ENCODE data around the gene GULP1.

The GULP1 gene

DNA sequence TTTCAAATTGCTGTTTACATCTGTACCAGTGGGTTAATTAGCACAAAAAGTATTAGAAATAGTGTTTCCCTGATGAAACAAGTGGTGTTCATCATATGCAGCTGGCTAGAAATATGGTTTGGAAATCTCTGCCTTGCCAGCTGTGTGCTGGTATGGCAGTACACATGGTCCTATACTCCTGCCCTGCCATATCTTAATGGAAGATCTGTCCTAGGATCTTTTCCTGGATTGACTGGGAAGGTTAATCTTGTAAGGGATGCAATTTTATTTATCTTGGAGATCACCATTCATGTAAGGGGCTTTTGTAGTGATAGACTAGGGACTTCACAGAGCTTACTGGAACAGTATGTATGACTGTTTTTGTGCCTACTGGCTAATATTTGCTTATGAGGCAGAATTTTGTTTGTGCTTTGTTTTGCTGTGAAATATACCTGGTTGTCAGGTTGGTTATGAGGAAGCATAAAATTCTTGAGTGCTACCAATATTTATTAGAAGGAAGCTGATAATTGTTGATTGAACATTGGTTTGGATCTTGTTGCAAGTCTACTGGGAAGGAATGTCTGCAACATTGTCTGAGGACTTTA lies 73.5 kb downstream of the GULP1 start:
- DNase-seq (ENCODE audit: extremely low read depth in 1 of 2, low read depth in 1 of 2), result no peak

DNA sequence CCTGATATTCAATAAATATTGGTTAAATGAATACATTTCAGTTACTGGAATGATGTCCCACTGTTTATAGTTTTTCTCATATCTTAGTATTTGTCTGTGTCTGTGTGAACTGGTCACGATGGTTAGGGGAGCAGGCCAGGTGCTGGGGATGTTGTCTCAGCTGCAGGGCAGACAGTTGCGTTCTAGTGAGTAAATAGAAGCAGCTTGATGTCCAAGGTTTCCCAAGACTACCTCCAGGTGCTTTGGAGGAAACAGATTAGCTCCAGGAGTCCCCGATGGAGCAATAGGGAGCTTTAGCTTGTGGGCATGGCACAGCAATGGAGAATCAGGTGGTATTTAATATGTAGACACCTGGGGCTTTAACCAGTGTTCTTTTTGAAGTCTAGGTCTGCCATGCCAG lies 75.5 kb downstream of the GULP1 start:
- DNase-seq (ENCODE audit: extremely low read depth in 1 of 2, low read depth in 1 of 2), result no peak

DNA sequence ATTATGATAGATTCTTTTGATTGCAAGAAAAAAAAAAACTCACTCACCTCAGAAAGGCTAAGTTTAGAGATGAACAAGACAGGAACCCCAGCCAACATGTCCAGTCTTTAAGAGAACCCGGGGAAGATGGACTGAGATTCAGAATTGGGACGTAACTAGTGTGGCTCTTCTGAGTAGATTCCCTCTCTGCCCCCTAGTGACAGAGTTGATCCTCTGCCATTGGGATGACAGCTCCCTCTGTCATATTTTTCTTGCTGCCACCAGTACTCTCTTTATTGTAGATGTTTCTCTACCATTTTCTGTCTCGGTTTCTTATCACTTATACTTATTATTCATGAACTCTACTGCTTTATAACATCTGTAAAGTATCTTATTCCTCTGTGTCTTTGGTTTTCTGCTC lies 77.7 kb downstream of the GULP1 start:
- DNase-seq (ENCODE audit: extremely low read depth in 1 of 2, low read depth in 1 of 2), result no peak

DNA sequence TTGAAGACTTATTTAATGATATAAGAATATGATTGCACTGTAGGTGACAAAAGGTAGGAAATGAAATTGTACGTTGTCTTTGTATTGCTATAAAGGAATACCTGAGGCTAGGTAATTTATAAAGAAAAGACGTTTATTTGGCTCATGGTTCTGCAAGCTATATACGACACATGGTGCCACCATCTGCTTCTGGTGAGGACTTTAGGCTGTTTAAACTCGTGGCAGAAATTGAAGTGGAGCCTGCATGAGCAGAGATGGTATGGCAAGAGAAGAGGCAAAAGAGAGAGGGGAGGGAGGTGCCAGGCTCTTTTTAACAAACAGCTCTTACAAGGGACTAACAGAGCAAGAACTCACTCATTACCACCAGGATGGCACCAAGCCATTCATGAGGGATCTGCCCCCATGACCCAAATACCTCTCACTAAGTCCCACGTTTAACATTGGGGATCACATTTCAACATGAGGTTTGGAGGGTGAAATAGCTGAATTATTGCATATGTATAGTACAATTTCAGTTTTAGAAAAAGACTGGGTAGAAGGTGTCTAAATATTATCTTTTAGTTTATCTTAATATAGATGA lies 86.8 kb downstream of the GULP1 start:
- DNase-seq (ENCODE audit: extremely low read depth in 1 of 2, low read depth in 1 of 2), result no peak

DNA sequence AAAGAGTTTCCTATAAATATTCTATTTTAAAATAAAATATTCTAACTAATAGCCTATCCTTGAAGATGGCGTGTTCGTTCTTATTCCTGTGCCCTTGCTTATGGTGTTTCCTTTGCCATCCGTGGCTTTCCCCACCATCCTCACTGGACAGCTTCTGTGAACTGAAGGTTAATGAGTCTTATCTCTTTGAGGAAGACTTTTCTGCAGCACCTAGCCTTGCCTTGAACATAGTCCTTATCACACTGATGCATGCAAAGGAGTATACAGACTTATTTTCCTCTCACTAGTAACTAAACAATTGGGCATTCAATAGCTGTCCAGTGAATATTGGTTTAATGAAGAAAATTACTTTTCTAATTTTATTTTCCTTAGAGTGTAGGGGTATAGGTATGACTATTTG lies 88.1 kb downstream of the GULP1 start:
- no peak for DNase-seq (ENCODE audit: extremely low read depth in 1 of 2, low read depth in 1 of 2)

DNA sequence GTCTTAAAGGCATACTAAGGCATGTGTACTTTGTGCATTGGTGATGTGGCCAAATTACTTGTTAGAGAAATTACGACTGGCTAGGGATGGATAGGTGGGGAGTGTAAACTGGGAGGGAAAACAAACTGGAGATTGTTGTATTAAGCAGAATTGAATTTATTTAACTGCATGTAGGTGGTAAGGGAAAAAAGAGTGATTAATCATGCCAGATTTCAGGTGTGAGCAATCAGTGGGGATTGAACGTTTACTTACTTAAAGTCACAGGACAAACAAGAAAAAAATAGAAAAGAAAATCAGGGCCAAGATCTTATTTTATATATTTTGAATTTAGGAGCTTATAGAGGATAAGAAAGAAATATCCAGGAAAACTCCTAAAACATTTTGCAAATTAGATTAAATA lies 88.6 kb downstream of the GULP1 start:
- DNase-seq (ENCODE audit: extremely low read depth in 1 of 2, low read depth in 1 of 2), result no peak

DNA sequence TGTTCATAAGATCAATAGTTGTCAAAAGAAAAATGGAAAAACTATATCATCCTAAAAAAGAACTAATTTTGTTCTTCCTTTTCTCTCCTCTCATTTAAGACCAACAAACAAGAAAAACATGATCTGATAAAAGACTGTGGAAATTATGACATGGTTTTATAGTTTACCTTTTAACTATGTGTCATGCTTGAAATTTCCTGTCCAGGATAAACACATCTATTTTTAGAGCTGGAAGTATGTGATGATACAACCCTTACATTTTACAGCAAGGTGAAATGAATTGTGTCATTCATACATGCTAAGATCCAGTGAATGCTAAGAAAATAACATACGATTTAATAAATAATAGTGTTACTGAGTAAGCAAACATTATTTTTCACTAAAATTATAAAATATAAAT lies 89.9 kb downstream of the GULP1 start:
- no peak for DNase-seq (ENCODE audit: extremely low read depth in 1 of 2, low read depth in 1 of 2)

DNA sequence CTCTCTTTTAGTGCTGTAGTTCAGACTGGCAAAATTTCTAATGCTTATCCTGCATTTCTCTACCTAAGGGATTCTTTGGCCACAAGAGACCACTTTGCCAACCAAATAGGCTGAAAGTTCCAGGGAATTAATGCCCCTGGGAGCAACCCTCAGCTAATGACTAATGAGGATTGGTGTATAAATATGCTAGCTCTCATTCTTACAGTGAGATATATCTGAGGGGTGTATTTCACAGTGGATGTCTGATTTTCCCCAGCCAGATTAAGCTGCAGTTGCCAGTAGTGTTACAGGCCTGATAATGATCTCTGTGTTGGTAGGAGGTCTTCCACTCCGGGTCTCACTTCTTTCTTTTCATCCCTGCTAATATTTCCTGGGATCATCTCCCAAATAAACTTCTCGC lies 90.4 kb downstream of the GULP1 start:
- DNase-seq (ENCODE audit: extremely low read depth in 1 of 2, low read depth in 1 of 2), result no peak

DNA sequence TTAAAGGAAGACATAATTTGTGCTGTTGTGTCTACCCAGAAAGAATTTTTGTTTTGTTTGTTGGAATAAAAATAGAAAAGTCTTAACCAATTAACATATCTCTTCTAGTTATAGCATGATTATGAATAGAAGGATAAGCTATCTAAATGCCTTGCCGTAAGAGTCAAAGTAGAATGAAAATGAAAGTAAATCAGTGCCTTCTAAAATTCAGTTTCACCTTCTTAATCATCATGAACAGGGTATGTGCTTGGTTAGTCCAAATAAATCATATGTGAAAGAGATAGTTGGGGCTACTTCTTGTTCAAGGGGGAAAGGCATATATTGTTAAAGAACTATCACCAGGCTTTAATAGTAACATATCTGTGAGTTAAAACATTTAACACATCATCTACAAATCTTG lies 91.5 kb downstream of the GULP1 start:
- no peak for DNase-seq (ENCODE audit: extremely low read depth in 1 of 2, low read depth in 1 of 2)

DNA sequence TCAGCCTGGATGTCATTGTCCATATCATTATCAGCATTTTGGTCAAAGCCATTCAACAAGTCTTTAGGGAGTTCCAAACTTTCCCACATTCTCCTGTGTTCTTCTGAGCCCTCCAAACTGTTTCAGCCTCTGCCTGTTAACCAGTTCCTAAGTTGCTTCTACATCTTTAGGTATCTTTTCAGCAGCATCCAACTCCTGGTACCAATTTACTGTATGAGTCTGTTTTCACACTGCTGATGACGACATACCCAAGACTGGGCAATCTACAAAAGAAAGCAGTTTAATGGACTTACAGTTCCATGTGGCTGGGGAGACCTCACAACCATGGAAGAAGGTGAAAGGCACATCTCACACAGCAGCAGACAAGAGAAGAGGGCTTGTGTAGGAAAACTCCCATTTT lies 94.2 kb downstream of the GULP1 start:
- DNase-seq (ENCODE audit: extremely low read depth in 1 of 2, low read depth in 1 of 2), result no peak

DNA sequence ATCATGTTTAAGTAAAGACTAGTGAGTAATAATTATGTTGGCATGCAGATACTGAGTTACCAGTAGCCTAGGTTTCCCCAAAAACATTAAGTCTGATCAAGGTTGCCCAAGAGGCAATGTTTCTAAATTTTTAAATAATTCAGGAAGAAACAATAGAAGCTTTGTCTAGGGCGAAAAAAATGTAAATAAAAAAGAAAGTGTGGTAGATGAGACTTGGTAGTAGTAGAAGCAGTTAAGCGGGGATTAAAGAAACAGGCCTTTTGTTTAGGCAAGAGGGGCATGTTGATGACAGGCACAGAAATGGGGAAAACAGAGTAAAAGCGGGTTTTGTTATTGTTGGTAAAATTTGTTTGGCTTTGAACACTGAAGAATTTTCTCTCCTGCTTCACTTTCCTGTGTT lies 97.2 kb downstream of the GULP1 start:
- no peak for DNase-seq (ENCODE audit: extremely low read depth in 1 of 2, low read depth in 1 of 2)

DNA sequence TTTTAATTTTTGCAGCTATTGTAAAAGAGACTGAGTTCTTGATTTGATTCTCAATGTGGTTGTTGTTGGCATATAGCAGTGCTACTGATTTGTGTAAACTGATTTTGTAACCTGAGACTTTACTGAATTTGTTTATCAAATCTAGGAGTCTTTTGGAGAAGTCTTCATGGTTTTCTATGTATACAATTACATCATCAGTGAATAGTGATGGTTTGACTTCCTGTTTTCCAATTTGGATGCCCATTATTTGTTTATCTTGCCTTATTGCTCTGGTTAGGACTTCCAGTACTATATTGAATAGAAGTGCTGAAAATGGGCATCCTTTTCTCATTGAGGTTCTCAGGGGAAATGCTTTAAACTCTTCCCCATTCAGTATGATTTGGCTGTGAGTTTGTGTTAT lies 99.7 kb downstream of the GULP1 start:
- DNase-seq (ENCODE audit: extremely low read depth in 1 of 2, low read depth in 1 of 2), result no peak

DNA sequence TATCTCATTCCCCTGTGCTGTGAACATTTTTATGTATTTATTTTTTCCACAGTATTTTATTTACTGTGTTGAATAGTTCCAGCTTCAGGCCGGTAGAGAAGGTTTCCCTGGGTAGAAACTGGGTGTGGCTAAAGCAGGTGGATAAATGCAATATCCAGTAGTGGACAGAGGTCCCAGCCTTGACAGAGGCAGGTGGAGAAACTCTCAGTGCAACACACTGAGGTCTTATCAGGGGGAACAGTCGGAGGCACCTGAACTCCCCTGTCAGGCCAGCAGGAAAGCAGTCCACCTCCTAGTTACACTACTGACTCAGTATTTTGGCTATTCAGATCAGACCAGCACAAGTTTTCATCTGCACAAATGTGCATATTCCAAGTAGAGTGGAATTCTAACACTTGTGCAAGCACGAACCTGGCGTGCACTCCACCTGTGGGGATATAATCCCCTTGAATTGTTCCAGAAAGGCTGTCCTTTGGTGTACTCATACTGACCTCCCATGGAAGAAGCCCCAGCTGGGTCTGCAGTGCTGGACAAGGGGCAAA lies 103.3 kb downstream of the GULP1 start:
- no peak for DNase-seq (ENCODE audit: extremely low read depth in 1 of 2, low read depth in 1 of 2)

DNA sequence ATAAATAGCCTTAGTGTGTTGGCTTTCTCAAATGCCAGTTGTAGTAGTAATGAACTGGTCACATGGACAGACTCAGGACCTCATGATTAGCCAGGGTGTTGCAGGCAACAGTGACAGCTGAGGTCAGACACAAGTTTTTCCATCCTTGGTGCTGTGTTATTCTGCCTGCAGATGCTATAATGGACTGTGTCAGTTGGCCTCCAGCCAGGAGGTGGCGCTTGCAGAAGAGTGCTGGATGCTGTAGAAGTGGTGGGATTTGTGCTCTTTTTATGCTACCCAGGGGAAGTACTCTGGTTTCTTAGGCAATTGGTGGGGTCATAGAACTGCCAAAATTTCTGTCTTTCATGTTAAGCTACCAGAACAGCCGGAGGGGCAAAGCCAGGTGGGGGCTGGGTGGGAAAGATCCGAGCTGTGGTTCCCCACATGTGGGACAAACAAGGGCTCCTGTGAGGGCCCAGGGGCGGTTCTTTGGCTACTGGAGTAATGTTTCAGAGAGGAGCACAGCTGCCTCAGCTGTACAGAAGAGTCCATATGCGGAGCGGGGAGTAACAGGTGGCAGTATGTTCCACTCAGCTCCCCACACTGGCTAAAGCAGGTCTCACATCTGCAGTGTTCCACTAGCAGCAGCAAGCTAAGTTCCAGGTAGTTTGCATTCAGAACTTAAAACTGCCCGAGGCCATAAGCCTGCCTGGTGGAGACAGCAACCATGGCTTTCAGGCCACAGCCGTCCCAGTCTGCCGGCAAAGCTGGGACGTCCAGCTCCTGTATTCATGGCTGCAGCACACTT lies 104.4 kb downstream of the GULP1 start:
- DNase-seq (ENCODE audit: extremely low read depth in 1 of 2, low read depth in 1 of 2), result no peak

DNA sequence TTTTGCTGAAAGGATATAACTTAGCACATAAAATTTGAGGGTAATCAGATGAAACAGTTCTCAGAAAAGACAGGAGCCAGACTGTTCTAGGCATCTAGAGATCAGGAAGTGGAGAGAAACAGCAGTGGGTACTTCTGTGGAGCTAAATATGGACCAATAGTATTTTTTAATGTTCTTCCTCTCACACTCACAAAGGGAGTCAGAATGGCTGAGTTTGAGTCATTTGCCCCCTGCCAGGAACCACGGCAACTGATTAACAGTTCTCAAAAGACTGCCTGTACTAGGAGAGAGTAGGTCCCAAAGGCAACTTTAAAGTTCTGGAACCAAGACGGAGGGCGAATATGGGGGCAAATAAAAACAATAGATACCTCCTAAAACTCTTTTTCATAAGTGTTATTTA lies 107.5 kb downstream of the GULP1 start:
- DNase-seq (ENCODE audit: extremely low read depth in 1 of 2, low read depth in 1 of 2), result no peak

DNA sequence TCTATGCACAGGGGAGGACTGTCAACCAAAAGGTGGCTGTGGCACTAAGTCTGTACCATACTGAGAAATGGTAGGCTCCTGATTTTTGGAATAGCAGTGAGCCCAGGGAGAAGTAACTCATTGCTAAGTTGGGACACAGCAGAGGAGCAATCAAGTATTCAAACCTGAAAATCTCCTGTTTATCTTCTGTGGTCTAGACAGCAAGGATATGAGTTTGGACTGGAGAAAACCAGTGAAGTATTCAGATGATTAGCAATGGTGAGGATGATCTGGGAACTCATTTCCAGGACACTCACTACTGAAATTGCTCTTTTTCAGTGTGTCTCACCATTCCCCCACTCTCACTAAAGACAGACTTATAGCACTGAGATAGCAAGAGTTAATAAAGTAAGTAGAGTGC lies 112.0 kb downstream of the GULP1 start:
- no peak for DNase-seq (ENCODE audit: extremely low read depth in 1 of 2, low read depth in 1 of 2)

DNA sequence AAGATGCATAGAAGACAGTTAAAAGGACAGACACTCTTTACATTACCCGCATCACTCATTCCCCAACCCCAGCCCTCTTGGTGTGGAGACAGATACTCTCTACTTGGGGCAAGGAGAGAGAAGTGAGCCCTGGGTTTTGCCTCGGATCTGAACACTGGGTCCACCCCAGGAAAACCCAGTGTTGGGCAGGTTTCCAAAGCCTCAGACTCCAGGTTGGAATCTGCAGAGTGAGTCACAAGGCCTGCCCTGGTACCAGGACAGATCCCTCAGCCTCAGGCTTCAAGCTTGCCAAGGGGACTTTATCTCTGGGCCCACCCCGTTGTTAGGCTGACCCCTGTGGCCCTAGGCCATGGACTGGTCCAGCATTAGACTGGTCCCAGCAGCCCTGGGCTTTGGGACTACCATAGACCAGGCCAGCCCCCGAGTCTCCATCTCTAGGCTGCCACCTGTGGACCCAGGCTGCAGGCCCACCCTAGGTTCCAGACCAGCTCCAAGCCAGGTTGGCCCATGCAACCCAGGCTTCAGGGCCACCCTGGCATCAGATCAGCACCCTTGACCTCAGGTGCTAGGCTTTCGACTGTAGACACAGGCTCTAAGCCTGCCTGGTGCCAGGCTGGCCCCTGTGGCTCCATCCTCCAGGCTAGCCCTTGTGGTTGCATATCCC lies 112.8 kb downstream of the GULP1 start:
- no peak for DNase-seq (ENCODE audit: extremely low read depth in 1 of 2, low read depth in 1 of 2)

DNA sequence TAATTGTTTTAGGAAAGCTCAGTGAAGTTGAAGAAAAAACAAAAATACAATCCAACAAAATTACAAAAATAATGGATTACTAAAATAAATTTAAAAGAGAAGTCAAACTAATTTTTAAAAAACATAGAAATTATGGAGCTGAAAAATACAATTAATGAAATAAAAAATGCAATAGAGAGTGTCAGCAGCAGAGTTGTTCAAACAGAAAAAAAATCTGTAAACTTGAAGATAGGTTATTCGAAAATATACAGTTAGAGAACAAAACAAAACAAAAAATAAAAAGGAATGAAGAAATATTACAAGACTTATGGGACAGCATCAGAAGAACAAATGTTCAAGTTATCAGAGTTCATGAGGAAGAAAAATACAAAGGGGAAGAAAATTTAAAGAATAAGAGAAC lies 114.7 kb downstream of the GULP1 start:
- no peak for DNase-seq (ENCODE audit: extremely low read depth in 1 of 2, low read depth in 1 of 2)

DNA sequence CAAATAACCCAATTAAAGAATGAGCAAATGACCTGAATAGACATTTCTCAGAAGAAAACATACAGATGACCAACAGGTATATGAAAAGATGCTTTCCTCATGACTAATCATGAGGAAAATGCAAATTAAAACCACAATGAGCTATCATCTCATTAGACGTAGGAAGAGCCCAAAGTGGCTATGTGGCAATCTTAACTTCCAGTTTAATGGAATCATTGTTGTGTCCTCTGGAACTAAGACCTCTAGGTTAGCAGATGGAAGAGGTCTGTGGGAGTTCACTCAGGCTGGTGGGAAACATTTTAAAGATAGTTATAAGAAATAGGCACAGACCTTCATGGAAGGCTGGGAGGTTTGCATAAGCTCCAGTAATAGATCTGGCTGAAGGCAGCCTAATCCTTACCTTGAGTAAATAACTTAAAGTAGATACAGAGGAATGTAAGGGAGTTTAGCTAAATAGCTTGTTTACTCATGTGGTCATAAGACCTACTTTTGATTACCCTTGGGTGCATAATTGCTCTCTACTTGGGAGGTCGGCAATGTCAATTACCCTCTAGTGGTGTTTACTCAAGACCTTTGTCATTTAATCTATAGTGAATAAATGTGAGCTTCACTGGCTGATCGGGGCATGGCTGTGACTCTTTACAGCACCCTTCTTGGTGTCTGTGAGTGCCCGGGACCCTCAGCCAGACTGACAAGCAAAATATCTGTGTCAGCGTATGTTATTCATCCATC lies 119.0 kb downstream of the GULP1 start:
- no peak for DNase-seq (ENCODE audit: extremely low read depth in 1 of 2, low read depth in 1 of 2)

DNA sequence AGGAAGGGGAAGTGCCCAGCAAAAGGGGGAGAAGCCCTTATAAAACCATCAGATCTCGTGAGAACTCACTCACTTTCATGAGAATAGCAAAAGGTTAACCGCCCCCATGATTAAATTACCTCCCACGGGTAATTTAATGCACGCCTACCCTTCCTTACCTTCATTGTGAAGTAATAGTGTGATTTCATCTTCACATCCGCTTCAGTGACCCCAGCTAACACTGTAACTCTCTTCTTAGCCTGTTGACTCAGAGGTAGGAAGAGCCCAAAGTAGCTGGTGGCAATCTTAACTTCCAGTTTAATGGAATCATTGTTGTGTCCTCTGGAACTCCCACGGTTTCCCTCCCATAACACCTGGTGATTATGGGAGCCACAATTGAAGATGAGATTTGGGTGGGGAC lies 120.5 kb downstream of the GULP1 start:
- no peak for DNase-seq (ENCODE audit: extremely low read depth in 1 of 2, low read depth in 1 of 2)

DNA sequence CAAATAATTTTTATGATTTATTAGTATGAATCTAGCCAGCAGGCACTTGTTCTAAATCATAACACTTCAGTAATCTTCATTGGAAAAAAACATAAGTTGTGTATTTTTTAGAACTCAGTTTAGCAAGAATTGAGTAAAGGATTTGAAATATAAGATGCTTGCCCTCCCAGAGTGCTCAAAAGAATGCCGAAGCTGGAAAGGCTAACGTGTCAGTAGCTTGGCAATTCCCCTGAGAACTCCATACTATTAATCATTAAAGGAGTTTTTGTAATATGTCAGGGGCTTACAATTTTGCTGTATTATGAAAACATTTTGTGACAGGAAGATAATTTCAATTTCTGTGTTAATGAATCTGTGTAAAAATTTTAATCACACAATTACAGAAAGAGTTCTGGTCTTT lies 122.7 kb downstream of the GULP1 start:
- DNase-seq (ENCODE audit: extremely low read depth in 1 of 2, low read depth in 1 of 2), result no peak

Data from stimulated activated CD8-positive, alpha-beta memory T cell treated with anti-CD3 and anti-CD28 coated beads, Interleukin-7, amount 100 ng/mL, for 48 hours (primary cell).